CD4-positive, alpha-beta T cell treated with Interleukin-2 at 100 ng/mL for 4 hours (primary cell): ENCODE measurements around the gene WDR41.
"Not testable (repeated sequence)": the region's sequence is repeated elsewhere in the genome, so short reads cannot be mapped to it uniquely, and the experiment has no call there.

Experiments
- DNase-seq: peaks from one replicate; pipeline ENCODE4 v3.0.0-alpha.2; 2020; ENCODE audit warnings: low spot score

The WDR41 gene, protein sequence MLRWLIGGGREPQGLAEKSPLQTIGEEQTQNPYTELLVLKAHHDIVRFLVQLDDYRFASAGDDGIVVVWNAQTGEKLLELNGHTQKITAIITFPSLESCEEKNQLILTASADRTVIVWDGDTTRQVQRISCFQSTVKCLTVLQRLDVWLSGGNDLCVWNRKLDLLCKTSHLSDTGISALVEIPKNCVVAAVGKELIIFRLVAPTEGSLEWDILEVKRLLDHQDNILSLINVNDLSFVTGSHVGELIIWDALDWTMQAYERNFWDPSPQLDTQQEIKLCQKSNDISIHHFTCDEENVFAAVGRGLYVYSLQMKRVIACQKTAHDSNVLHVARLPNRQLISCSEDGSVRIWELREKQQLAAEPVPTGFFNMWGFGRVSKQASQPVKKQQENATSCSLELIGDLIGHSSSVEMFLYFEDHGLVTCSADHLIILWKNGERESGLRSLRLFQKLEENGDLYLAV

GRCh38 chr5:77491783-77492652, at the start of gene WDR41:
Gene WDR41 (minus strand): TSS chr5:77492316. CDS start chr5:77492220, 96 bp downstream.
- peak; percentile 88 for DNase-seq

- DNase-seq = no peak
Observed at GRCh38 chr5:77531297-77531696, 39.2 kb upstream of the WDR41 start.

GRCh38 chr5:77518304-77518703, 26.2 kb upstream of the WDR41 start:
- DNase-seq = no peak

- DNase-seq = no peak
Observed at GRCh38 chr5:77514457-77514856, 22.3 kb upstream of the WDR41 start.

DNA sequence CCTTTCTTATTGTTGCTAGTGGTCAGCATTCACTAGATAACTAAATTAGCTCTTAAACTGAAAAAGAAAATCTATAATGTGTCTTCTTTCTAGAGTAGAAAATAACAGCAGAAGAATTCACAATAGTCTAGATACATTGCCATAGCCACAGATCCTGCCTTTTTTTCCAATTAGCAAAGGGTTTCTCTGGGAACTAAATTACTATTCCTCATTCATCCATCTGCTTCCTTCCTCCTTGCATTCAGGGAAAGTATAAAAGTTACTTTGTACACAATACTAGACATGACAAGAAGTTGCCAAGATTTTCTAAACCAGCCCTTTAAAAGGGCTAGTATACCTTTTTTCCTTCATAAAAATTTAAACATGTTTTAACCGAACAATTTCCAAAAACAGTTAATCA, 21.2 kb upstream of the WDR41 start:
- DNase-seq = no peak

GRCh38 chr5:77501132-77501531, 9.0 kb upstream of the WDR41 start:
- DNase-seq = not testable (repeated sequence)

- no peak for DNase-seq
Observed at GRCh38 chr5:77499973-77500372, 7.9 kb upstream of the WDR41 start.

DNA sequence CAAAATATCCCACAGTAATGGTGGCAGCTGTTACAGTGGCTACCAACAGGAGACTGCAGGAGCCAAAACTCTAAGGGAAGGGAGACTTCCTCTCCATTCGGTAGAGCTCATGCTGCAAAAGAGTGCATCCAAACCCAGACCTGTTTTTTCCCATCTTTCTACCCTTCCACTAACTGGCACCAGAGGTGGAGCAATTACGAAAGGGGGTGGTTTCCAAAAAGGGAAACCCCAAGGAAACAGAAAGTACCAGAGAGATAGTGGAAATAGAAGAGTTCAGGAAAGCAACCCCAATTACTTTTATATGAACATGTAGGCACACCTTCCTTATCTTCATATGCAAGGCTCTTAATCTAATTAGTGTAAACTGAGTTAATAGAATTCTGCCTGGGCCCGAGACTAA, 7.3 kb upstream of the WDR41 start:
- DNase-seq = no peak

- no peak for DNase-seq
Observed at GRCh38 chr5:77498952-77499351, 6.8 kb upstream of the WDR41 start.

- no peak for DNase-seq
Observed at GRCh38 chr5:77494935-77495334, 2.8 kb upstream of the WDR41 start.

DNA sequence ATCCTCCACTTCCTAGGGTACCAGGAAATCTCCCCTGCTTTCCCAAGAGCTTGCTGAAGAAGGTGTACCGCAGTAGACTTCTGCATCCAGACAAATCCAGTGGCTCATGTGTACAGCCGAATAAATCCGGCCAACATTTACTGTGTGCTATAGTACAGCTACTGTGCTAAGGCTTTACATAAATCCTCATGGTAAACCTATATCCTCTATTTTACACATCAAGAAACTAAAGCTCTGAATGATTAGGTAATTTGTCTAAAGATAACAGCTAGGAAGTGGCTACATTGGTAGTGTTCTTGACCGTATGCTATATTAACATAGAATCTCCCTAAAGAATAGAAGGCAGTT, 511 bp upstream of the WDR41 start:
- no peak for DNase-seq

DNA sequence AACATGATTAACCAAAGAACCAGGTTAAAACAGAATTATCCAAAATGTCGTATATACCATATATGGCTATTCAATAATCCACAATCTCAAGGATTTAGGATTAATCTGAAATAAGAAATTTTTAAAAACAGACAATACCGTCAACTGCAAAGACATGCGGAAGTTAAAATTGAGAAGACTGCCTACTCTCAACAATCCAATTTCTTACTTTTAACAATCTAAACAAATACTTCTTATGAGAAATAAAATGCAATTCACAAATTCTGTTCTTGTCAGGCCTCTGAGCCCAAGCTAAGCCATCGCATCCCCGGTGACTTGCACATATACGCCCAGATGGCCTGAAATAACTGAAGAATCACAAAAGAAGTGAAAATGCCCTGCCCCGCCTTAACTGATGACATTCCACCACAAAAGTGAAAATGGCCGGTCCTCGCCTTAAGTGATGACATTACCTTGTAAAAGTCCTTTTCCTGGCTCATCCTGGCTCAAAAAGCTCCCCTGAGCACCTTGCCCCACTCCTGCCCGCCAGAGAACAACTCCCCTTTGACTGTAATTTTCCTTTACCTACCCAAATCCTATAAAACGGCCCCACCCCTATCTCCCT, 1.3 kb downstream of the WDR41 start:
- DNase-seq = not testable (repeated sequence)

- DNase-seq = no peak
Observed at GRCh38 chr5:77486344-77486962, 5.7 kb downstream of the WDR41 start.

DNA sequence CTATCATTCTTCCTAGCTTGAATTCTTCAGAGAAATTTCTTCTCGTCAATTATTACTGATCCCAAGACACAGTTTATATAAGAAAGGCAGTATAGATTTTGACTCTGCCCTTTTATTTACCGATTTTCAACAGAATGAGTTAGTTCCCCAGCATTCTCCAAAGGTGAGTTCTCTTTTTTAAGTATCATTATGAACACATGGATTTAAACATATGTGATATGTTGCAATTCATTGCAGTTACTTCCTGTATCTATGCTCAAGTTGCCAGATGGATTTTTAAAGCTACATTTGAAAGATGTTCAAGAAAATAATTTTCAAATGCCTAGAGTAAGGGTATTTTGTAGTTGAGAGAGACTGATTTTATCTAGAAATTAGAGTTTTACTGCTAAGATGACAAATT, 8.4 kb downstream of the WDR41 start:
- no peak for DNase-seq

GRCh38 chr5:77475041-77475440, 17.1 kb downstream of the WDR41 start:
- DNase-seq = not testable (repeated sequence)

DNA sequence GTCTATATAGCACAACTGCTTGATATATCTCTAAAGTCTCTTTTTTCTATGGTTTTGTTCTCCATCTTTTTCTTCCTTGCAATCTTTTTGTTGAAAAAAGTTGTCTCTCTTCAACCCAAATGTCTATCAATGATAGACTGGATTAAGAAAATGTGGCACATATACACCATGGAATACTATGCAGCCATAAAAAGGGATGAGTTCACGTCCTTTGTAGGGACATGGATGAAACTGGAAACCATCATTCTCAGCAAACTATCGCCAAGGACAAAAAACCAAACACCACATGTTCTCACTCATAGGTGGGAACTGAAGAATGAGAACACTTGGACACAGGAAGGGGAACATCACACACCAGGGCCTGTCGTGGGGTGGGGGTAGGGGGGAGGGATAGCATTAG, 23.2 kb downstream of the WDR41 start:
- not testable (repeated sequence) for DNase-seq

DNA sequence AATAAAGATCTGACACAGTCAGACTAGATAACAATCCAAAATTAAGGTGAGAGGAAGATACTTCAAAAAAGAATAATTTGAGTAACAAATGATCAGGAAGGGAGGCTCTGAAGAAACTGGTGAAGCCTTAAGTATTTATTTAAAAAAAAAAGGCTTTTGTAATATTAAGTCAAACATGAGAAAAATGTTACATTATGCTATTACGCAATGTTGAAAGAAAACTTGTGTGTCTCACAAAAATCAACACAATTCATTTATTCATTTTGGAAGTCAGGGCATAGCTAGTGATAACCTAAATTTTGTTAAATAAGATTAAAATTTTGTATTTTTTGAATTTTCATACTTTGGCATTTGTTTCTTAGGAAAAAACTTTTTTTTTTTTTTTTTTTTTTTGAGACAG, 28.2 kb downstream of the WDR41 start:
- no peak for DNase-seq

- no peak for DNase-seq
Observed at GRCh38 chr5:77461287-77461686, 30.8 kb downstream of the WDR41 start.

DNA sequence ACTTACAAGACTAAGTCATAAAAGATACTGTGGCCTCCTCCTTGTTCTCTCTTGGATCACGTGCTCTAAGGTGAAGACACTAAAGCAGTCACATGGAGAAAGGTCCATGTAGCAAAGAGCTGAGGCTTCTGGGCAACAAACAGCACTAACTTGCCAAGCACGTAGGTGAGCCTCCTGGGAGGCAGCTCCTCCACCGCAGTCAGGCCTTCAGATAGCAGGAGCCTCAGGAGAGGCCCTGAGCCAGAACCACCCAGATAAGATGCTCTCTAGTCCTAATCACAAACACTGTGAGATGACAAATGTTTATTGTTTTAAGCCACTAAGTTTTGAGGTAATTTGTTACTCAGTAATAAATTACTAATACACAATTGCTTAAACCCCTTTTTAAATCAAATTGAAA, 38.0 kb downstream of the WDR41 start:
- no peak for DNase-seq

DNA sequence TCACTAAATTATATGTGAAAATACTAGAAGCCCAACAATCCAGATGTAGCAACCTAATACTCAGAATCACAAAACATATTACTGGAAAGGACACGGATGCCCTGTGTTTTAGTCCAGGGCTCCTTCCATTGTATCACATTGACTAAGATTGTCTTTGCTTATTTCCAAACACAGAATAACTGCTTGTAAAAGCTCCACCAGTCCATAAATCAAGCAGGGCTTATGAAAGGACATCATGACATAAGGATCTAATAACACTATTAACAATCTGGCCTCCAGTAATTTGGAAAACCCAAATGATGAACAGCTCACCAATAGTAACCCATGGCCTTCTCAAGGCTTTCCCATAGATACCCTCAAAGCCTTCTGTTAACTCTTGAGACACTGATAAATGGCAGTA, 39.8 kb downstream of the WDR41 start:
- DNase-seq = no peak

- DNase-seq = no peak
Observed at GRCh38 chr5:77449981-77450380, 42.1 kb downstream of the WDR41 start.

DNA sequence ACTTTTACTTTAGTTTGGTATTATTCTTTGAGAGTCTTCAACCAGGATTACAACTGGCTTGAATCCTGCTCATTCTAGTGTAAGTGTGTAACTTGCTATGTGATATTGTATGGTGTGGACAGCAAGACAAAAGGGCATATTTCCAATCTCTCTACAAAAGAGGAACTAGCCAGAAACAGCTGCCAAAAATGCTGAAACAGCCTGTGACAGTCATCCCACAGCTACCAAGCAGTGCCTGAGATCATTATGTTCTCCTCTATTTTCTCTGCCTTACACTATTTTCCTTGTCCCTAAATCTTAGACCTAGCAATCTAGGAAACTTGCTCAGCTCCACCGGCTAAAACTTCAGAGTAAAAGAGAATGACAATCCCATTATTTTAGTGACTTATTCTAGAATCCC, 42.8 kb downstream of the WDR41 start:
- no peak for DNase-seq
